HepG2 (cell line): ENCODE results near the gene CEP83.
A peak's percentile ranks its signal among the peaks of the same experiment; 100 is the strongest.
"Not testable (repeated sequence)": the region's sequence is repeated elsewhere in the genome, so short reads cannot be mapped to it uniquely, and the experiment has no call there.

Experiments
- CBX2 ChIP-seq, 2 experiments: fragments of 200-600 bp in 1 of 2; sonication (generic); formaldehyde crosslinking in 1 of 2; IDR thresholded peaks; 2 replicates each; pipeline versions ENCODE4 v1.7.0 to v1.8.1; 2018 to 2022; ENCODE audit warnings: low read depth in 2 of 2, low read length in 1 of 2, mild to moderate bottlenecking in 1 of 2, missing genetic modification reagents in 1 of 2
- CTCF ChIP-seq: sonication (generic); formaldehyde crosslinking; IDR thresholded peaks from 2 replicates; pipeline ENCODE4 v1.5.0; 2020; ENCODE audit warnings: mild to moderate bottlenecking, missing genetic modification reagents, moderate library complexity
- KDM1A ChIP-seq: IDR thresholded peaks from 2 replicates; pipeline ENCODE4 v1.6.1; 2016; ENCODE audit warnings: missing compliant biosample characterization
- MAFK ChIP-seq, 2 experiments: IDR thresholded peaks in 1 of 2; conservative IDR thresholded peaks in 1 of 2; 2 replicates each; pipeline ENCODE4 v1.6.1; 2011; ENCODE audit warnings: improper control_type of control experiment in 2 of 2, low read length in 2 of 2
- MNT ChIP-seq: fragments of 450-650 bp; IDR thresholded peaks from 2 replicates; pipeline ENCODE4 v1.6.1; 2016
- NR3C1 ChIP-seq: sonication (generic); formaldehyde crosslinking; IDR thresholded peaks from 2 replicates; pipeline ENCODE4 v1.4.0; 2020; ENCODE audit warnings: missing genetic modification reagents
- REST ChIP-seq, 2 experiments: IDR thresholded peaks; 2 replicates each; pipeline ENCODE4 v1.6.1; 2011 to 2012; ENCODE audit warnings: low read length in 2 of 2, borderline replicate concordance in 1 of 2, low read depth in 1 of 2, mild to moderate bottlenecking in 1 of 2, moderate library complexity in 1 of 2
- U2AF1 ChIP-seq: fragments of 200-400 bp; formaldehyde crosslinking; optimal IDR thresholded peaks from 2 replicates; pipeline ENCODE3; 2017; ENCODE audit warnings: mild to moderate bottlenecking, low read depth, low read length
- ZMAT3 ChIP-seq: sonication (generic); formaldehyde crosslinking; conservative IDR thresholded peaks from 2 replicates; pipeline ENCODE4 v1.7.0; 2021; ENCODE audit warnings: missing genetic modification reagents
- ZNF180 ChIP-seq: sonication (generic); formaldehyde crosslinking; IDR thresholded peaks from 2 replicates; pipeline ENCODE4 v1.4.0; 2020; ENCODE audit warnings: low read depth, missing genetic modification reagents, borderline replicate concordance
- ZNF263 ChIP-seq: sonication (generic); formaldehyde crosslinking; IDR thresholded peaks from 2 replicates; pipeline ENCODE4 v1.4.0; 2020; ENCODE audit warnings: missing genetic modification reagents
- ZNF274 ChIP-seq: sonication (generic); formaldehyde crosslinking; IDR thresholded peaks from 2 replicates; pipeline ENCODE4 v1.5.1; 2020; ENCODE audit warnings: mild to moderate bottlenecking, missing genetic modification reagents
- ZNF512 ChIP-seq: sonication (generic); formaldehyde crosslinking; IDR thresholded peaks from 2 replicates; pipeline ENCODE4 v1.4.0; 2020; ENCODE audit warnings: mild to moderate bottlenecking, missing genetic modification reagents
- TF ChIP-seq, protein P1 (sequence below): sonication (generic); formaldehyde crosslinking; IDR thresholded peaks from 2 replicates; pipeline ENCODE4 v1.5.0; 2020; ENCODE audit warnings: mild to moderate bottlenecking, missing genetic modification reagents, borderline replicate concordance

- TF ChIP-seq CTCF (CRISPR knock-in tag); ZNF263 (CRISPR knock-in tag); CBX2 (IDR thresholded peaks at IDR 0.05; ENCODE audit: low read depth, low read length); CBX2 (CRISPR knock-in tag; IDR thresholded peaks at IDR 0.05; ENCODE audit: low read depth); KDM1A (CRISPR knock-in tag); NR3C1 (CRISPR knock-in tag); ZNF274; U2AF1; MNT; ZMAT3 (CRISPR knock-in tag); REST (IDR thresholded peaks at IDR 0.05; ENCODE audit: borderline replicate concordance in 1 of 2, low read depth in 1 of 2, low read length in 2 of 2); ZNF180 (CRISPR knock-in tag); ZNF512 (CRISPR knock-in tag): not testable (repeated sequence)
- TF ChIP-seq, protein P1, sequence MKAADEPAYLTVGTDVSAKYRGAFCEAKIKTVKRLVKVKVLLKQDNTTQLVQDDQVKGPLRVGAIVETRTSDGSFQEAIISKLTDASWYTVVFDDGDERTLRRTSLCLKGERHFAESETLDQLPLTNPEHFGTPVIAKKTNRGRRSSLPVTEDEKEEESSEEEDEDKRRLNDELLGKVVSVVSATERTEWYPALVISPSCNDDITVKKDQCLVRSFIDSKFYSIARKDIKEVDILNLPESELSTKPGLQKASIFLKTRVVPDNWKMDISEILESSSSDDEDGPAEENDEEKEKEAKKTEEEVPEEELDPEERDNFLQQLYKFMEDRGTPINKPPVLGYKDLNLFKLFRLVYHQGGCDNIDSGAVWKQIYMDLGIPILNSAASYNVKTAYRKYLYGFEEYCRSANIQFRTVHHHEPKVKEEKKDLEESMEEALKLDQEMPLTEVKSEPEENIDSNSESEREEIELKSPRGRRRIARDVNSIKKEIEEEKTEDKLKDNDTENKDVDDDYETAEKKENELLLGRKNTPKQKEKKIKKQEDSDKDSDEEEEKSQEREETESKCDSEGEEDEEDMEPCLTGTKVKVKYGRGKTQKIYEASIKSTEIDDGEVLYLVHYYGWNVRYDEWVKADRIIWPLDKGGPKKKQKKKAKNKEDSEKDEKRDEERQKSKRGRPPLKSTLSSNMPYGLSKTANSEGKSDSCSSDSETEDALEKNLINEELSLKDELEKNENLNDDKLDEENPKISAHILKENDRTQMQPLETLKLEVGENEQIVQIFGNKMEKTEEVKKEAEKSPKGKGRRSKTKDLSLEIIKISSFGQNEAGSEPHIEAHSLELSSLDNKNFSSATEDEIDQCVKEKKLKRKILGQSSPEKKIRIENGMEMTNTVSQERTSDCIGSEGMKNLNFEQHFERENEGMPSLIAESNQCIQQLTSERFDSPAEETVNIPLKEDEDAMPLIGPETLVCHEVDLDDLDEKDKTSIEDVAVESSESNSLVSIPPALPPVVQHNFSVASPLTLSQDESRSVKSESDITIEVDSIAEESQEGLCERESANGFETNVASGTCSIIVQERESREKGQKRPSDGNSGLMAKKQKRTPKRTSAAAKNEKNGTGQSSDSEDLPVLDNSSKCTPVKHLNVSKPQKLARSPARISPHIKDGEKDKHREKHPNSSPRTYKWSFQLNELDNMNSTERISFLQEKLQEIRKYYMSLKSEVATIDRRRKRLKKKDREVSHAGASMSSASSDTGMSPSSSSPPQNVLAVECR (CRISPR knock-in tag) = not testable (repeated sequence)
- TF ChIP-seq MAFK (conservative IDR thresholded peaks at IDR 0.05 in 1 of 2, IDR thresholded peaks at IDR 0.05 in 1 of 2; ENCODE audit: low read length in 2 of 2) = peak; percentile 52 to 67; a peak in 3 of 4 replicates
Observed at GRCh38 chr12:94396014-94396413, 63.7 kb downstream of the CEP83 start.
